Measurements from ENCODE around the gene POC5.

The POC5 gene

GRCh38 chr5:75653521-75653920 is 63.7 kb downstream of the POC5 start:
- Histone ChIP-seq H2BK120ac (ENCODE audit: low read depth, low read length) (no peak overlapping the region), H2BK5ac (ENCODE audit: low read depth, low read length, poor library complexity, severe bottlenecking) (no peak overlapping the region), H3K9me3 (ENCODE audit: control insufficient read depth, low read length) (no peaks in the 10 kb centered on the region), H3K4me2 (ENCODE audit: low read length, poor library complexity, severe bottlenecking) (no peak overlapping the region), H2AFZ (ENCODE audit: low read depth, low read length) (no peak overlapping the region), H3K4me1 (ENCODE audit: control insufficient read depth, insufficient read depth, low read depth, low read length) (no peaks in the 10 kb centered on the region), H3K4ac (ENCODE audit: low read depth in 1 of 2, low read length in 2 of 2) (no peak overlapping the region), H3K23ac (ENCODE audit: low read length in 2 of 2) (no peak overlapping the region), H4K8ac (ENCODE audit: low read length) (no peak overlapping the region), H4K91ac (ENCODE audit: low read length) (no peak overlapping the region), H3K4me3 (ENCODE audit: insufficient read depth in 1 of 2, low read depth in 1 of 2, low read length in 2 of 2) (no peak overlapping the region), H3K14ac (ENCODE audit: low read length in 2 of 2) (no peak overlapping the region), H3K36me3 (ENCODE audit: control insufficient read depth in 1 of 2, insufficient read depth in 2 of 2, low read depth in 1 of 2, low read length in 2 of 2) (no peaks in the 10 kb centered on the region), H3K79me1 (replicated peaks; ENCODE audit: low read length, poor library complexity, severe bottlenecking) (no peaks in the 10 kb centered on the region), H3K9ac (ENCODE audit: low read length) (no peak overlapping the region), H3K27ac (ENCODE audit: low read length, poor library complexity, severe bottlenecking) (no peak overlapping the region), H2BK15ac (ENCODE audit: low read depth, poor library complexity, severe bottlenecking) (no peak overlapping the region), H2AK5ac (ENCODE audit: low read length, severe bottlenecking) (no peak overlapping the region), H3K27me3 (ENCODE audit: control insufficient read depth in 1 of 2, insufficient read depth in 1 of 2, low read length in 2 of 2) (no peaks in the 10 kb centered on the region), H3K18ac (ENCODE audit: low read depth in 1 of 2, low read length in 2 of 2) (no peak overlapping the region), H2BK12ac (ENCODE audit: low read length in 2 of 2) (no peak overlapping the region)
- DNase-seq = no peak
- WGBS = no CpG with 5 or more reads among the region's 2 CpGs

GRCh38 chr5:75651575-75652238 is 65.5 kb downstream of the POC5 start:
- Histone ChIP-seq H2BK12ac (ENCODE audit: low read length in 2 of 2) (no peak overlapping the region), H3K4me1 (ENCODE audit: control insufficient read depth, insufficient read depth, low read depth, low read length) (no peaks in the 10 kb centered on the region), H4K91ac (ENCODE audit: low read length) (no peak overlapping the region), H3K14ac (ENCODE audit: low read length in 2 of 2) (no peak overlapping the region), H3K79me1 (replicated peaks; ENCODE audit: low read length, poor library complexity, severe bottlenecking) (no peaks in the 10 kb centered on the region), H2BK15ac (ENCODE audit: low read depth, poor library complexity, severe bottlenecking) (no peak overlapping the region), H2BK5ac (ENCODE audit: low read depth, low read length, poor library complexity, severe bottlenecking) (no peak overlapping the region), H2AFZ (ENCODE audit: low read depth, low read length) (no peak overlapping the region), H4K8ac (ENCODE audit: low read length) (no peak overlapping the region), H3K27me3 (ENCODE audit: control insufficient read depth in 1 of 2, insufficient read depth in 1 of 2, low read length in 2 of 2) (no peaks in the 10 kb centered on the region), H2BK120ac (ENCODE audit: low read depth, low read length) (no peak overlapping the region), H3K36me3 (ENCODE audit: control insufficient read depth in 1 of 2, insufficient read depth in 2 of 2, low read depth in 1 of 2, low read length in 2 of 2) (no peaks in the 10 kb centered on the region), H3K4me3 (ENCODE audit: insufficient read depth in 1 of 2, low read depth in 1 of 2, low read length in 2 of 2) (no peak overlapping the region), H3K9me3 (ENCODE audit: control insufficient read depth, low read length) (no peaks in the 10 kb centered on the region), H2AK5ac (ENCODE audit: low read length, severe bottlenecking) (no peak overlapping the region), H3K27ac (ENCODE audit: low read length, poor library complexity, severe bottlenecking) (no peak overlapping the region), H3K18ac (ENCODE audit: low read depth in 1 of 2, low read length in 2 of 2) (no peak overlapping the region), H3K4ac (ENCODE audit: low read depth in 1 of 2, low read length in 2 of 2) (no peak overlapping the region), H3K4me2 (ENCODE audit: low read length, poor library complexity, severe bottlenecking) (no peak overlapping the region), H3K9ac (ENCODE audit: low read length) (no peak overlapping the region), H3K23ac (ENCODE audit: low read length in 2 of 2) (no peak overlapping the region)
- DNase-seq = no peak
- 88% methylated on average over 4 of the region's 4 CpGs for WGBS

- WGBS = 87% methylated on average over 2 of the region's 2 CpGs
Measured at GRCh38 chr5:75648712-75649111, 68.5 kb downstream of the POC5 start.

GRCh38 chr5:75640826-75641225 is 76.4 kb downstream of the POC5 start:
- H3K27ac ChIP-seq (ENCODE audit: low read length, poor library complexity, severe bottlenecking) = peak overlapping the region; percentile 39
- H2BK5ac ChIP-seq (ENCODE audit: low read depth, low read length, poor library complexity, severe bottlenecking) = no peak overlapping the region
- no peak overlapping the region for H3K4ac ChIP-seq (ENCODE audit: low read depth in 1 of 2, low read length in 2 of 2)
- peaks cover 1% of the 10 kb centered on the region for H3K4me1 ChIP-seq (ENCODE audit: control insufficient read depth, insufficient read depth, low read depth, low read length)
- no peaks in the 10 kb centered on the region for H3K36me3 ChIP-seq (ENCODE audit: control insufficient read depth in 1 of 2, insufficient read depth in 2 of 2, low read depth in 1 of 2, low read length in 2 of 2)
- 37% methylated on average over 2 of the region's 2 CpGs for WGBS
- peak; percentile 20 for DNase-seq
- H3K27me3 ChIP-seq (ENCODE audit: control insufficient read depth in 1 of 2, insufficient read depth in 1 of 2, low read length in 2 of 2) = no peaks in the 10 kb centered on the region
- H3K4me3 ChIP-seq (ENCODE audit: insufficient read depth in 1 of 2, low read depth in 1 of 2, low read length in 2 of 2) = no peak overlapping the region
- no peak overlapping the region for H4K8ac ChIP-seq (ENCODE audit: low read length)
- no peak overlapping the region for H2BK12ac ChIP-seq (ENCODE audit: low read length in 2 of 2)
- H3K4me2 ChIP-seq (ENCODE audit: low read length, poor library complexity, severe bottlenecking) = no peak overlapping the region
- H3K23ac ChIP-seq (ENCODE audit: low read length in 2 of 2) = no peak overlapping the region
- H2BK120ac ChIP-seq (ENCODE audit: low read depth, low read length) = no peak overlapping the region
- no peak overlapping the region for H2BK15ac ChIP-seq (ENCODE audit: low read depth, poor library complexity, severe bottlenecking)
- H2AFZ ChIP-seq (ENCODE audit: low read depth, low read length) = no peak overlapping the region
- no peak overlapping the region for H3K18ac ChIP-seq (ENCODE audit: low read depth in 1 of 2, low read length in 2 of 2)
- no peak overlapping the region for H2AK5ac ChIP-seq (ENCODE audit: low read length, severe bottlenecking)
- no peak overlapping the region for H3K14ac ChIP-seq (ENCODE audit: low read length in 2 of 2)
- no peak overlapping the region for H4K91ac ChIP-seq (ENCODE audit: low read length)
- no peaks in the 10 kb centered on the region for H3K79me1 ChIP-seq (replicated peaks; ENCODE audit: low read length, poor library complexity, severe bottlenecking)
- H3K9ac ChIP-seq (ENCODE audit: low read length) = no peak overlapping the region
- no peaks in the 10 kb centered on the region for H3K9me3 ChIP-seq (ENCODE audit: control insufficient read depth, low read length)

More at GRCh38 chr5:75648712-75649111, 68.5 kb downstream of the POC5 start:
- Histone ChIP-seq H3K9ac (ENCODE audit: low read length) (no peak overlapping the region), H2BK5ac (ENCODE audit: low read depth, low read length, poor library complexity, severe bottlenecking) (no peak overlapping the region), H3K4ac (ENCODE audit: low read depth in 1 of 2, low read length in 2 of 2) (no peak overlapping the region), H4K8ac (ENCODE audit: low read length) (no peak overlapping the region), H2BK15ac (ENCODE audit: low read depth, poor library complexity, severe bottlenecking) (no peak overlapping the region), H4K91ac (ENCODE audit: low read length) (no peak overlapping the region), H3K18ac (ENCODE audit: low read depth in 1 of 2, low read length in 2 of 2) (peak overlapping the region in 1 of 2 experiments; percentile 21), H2AK5ac (ENCODE audit: low read length, severe bottlenecking) (no peak overlapping the region), H3K4me2 (ENCODE audit: low read length, poor library complexity, severe bottlenecking) (no peak overlapping the region), H3K4me1 (ENCODE audit: control insufficient read depth, insufficient read depth, low read depth, low read length) (no peaks in the 10 kb centered on the region), H3K27me3 (ENCODE audit: control insufficient read depth in 1 of 2, insufficient read depth in 1 of 2, low read length in 2 of 2) (no peaks in the 10 kb centered on the region), H2BK120ac (ENCODE audit: low read depth, low read length) (no peak overlapping the region), H3K36me3 (ENCODE audit: control insufficient read depth in 1 of 2, insufficient read depth in 2 of 2, low read depth in 1 of 2, low read length in 2 of 2) (no peaks in the 10 kb centered on the region), H3K27ac (ENCODE audit: low read length, poor library complexity, severe bottlenecking) (no peak overlapping the region), H2AFZ (ENCODE audit: low read depth, low read length) (no peak overlapping the region), H3K23ac (ENCODE audit: low read length in 2 of 2) (no peak overlapping the region), H3K9me3 (ENCODE audit: control insufficient read depth, low read length) (no peaks in the 10 kb centered on the region), H2BK12ac (ENCODE audit: low read length in 2 of 2) (no peak overlapping the region), H3K4me3 (ENCODE audit: insufficient read depth in 1 of 2, low read depth in 1 of 2, low read length in 2 of 2) (no peak overlapping the region), H3K79me1 (replicated peaks; ENCODE audit: low read length, poor library complexity, severe bottlenecking) (no peaks in the 10 kb centered on the region), H3K14ac (ENCODE audit: low read length in 2 of 2) (no peak overlapping the region)
- no peak for DNase-seq

Data from mesenchymal stem cell (in vitro differentiated cells and primary cell).